Right atrium auricular region (tissue), 2 donors: Measurements from ENCODE around the gene ILK. TPM values are rescaled to one million over a fixed set of nuclear protein-coding genes. Genes with fewer than 3 reads are reported as not detected.

ENCODE experiments used
- DNase-seq: peaks from one replicate; pipeline ENCODE4 v3.0.0-alpha.2; 2019; ENCODE audit warnings: low spot score
- H3K27ac ChIP-seq, 2 donors: fragments of 200-600 bp; sonication (generic); 1 replicate in 1 of 2; 2 replicates in 1 of 2; pipeline ENCODE4 v1.5.1; 2016 to 2019
- H3K27me3 ChIP-seq, 2 donors: fragments of 200-600 bp; sonication (generic); one replicate each; pipeline versions ENCODE4 v1.5.1 to v1.6.0; 2017 to 2019
- H3K36me3 ChIP-seq: fragments of 200-600 bp; sonication (generic); one replicate; pipeline ENCODE4 v1.5.1; 2016
- H3K4me1 ChIP-seq, 2 donors: fragments of 200-600 bp; sonication (generic); one replicate each; pipeline versions ENCODE4 v1.5.1 to v1.6.0; 2017 to 2019
- H3K4me3 ChIP-seq, 2 donors: fragments of 200-600 bp; sonication (generic); 1 replicate in 1 of 2; 2 replicates in 1 of 2; pipeline ENCODE4 v1.5.1; 2017 to 2019; ENCODE audit warnings: mild to moderate bottlenecking in 1 of 2, moderate library complexity in 1 of 2
- H3K9me3 ChIP-seq, 2 donors: fragments of 200-600 bp; sonication (generic); one replicate each; pipeline ENCODE4 v1.5.1; 2019
- total RNA-seq, 2 donors: library from RNA; depleted of rRNA; stranded (reverse); fragments of >200 nt; gene quantifications; one replicate each; pipeline ENCODE4 v1.1.0, GENCODE V29; 2016
- TF ChIP-seq, protein P1 (sequence below), 2 donors: fragments of 200-600 bp; sonication (generic); IDR thresholded peaks; one replicate each; pipeline ENCODE4 v1.5.1; 2019; ENCODE audit warnings: antibody characterized with exemption in 2 of 2

Gene ILK
- total RNA-seq, 2 donors from 2014 or later, result 142 to 193 TPM

DNA sequence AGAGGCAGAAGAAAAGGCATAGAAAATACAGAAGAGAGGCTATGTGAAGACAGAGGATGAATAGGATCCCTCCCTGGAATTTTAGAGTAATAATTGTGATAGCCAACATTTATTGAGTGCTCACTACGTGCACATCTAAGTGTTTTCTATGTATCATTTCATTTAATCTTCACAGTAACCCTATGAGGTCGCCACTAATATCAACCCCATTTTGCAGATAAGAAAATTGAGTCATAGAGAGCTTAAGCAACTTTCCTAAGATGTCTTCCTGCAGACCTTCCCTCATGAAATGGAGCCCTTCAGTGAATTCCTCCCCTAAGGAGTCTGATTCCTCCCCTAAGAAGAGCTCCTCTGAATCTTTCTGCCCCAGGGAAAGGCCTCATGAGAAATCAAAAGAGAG lies 38.2 kb upstream of the ILK start:
- TF ChIP-seq, protein P1, sequence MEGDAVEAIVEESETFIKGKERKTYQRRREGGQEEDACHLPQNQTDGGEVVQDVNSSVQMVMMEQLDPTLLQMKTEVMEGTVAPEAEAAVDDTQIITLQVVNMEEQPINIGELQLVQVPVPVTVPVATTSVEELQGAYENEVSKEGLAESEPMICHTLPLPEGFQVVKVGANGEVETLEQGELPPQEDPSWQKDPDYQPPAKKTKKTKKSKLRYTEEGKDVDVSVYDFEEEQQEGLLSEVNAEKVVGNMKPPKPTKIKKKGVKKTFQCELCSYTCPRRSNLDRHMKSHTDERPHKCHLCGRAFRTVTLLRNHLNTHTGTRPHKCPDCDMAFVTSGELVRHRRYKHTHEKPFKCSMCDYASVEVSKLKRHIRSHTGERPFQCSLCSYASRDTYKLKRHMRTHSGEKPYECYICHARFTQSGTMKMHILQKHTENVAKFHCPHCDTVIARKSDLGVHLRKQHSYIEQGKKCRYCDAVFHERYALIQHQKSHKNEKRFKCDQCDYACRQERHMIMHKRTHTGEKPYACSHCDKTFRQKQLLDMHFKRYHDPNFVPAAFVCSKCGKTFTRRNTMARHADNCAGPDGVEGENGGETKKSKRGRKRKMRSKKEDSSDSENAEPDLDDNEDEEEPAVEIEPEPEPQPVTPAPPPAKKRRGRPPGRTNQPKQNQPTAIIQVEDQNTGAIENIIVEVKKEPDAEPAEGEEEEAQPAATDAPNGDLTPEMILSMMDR (IDR thresholded peaks at IDR 0.05), result no peak
- no peak for DNase-seq
- H3K36me3 ChIP-seq, result no peaks in the 10 kb centered on the region

DNA sequence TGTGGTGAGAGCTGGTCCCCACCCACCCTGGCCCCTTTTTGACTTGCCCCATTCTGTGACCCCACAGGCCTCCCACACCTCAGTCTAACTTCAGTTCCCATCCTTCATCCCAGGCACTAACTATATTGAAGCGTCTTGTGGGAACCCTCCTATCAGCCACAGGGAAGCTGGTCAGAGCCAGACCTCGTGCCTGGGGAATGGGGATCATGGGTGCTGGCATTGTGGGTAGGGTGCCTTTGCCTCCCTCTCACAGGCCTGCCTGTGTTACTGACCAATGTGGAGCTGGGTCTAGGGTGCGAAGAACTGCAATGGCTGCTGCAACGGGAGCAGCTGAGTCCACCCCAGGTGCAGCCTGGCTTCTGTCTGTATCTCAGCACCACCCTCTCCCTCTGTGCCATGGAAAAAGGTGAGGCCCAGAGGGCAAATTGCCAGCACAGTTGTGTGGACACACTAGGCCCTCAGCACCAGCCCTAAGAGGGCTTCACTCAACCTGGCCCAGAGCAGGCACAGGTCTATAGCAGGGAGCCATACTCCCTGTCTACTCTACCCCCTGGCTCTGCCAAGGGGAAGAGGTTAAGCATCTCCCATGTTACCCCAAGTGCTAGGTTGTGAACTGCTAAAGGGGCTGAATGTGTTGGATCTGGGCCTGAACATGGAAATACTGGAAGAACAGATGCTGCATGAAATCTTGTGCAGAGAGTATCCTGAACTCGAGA lies 37.4 kb upstream of the ILK start:
- TF ChIP-seq, protein P1 (IDR thresholded peaks at IDR 0.05), result no peak
- Histone ChIP-seq H3K4me3 (no peak overlapping the region), H3K27ac (no peak overlapping the region), H3K9me3 (no peaks in the 10 kb centered on the region), H3K27me3 (no peaks in the 10 kb centered on the region), H3K4me1 (peaks cover 0 to 9% of the 10 kb centered on the region in 2 donors), H3K36me3 (no peaks in the 10 kb centered on the region)
- DNase-seq, result no peak

More for the DNA sequence above, 38.2 kb upstream of the ILK start:
- no peaks in the 10 kb centered on the region for H3K27me3 ChIP-seq
- H3K27ac ChIP-seq, result no peak overlapping the region
- H3K9me3 ChIP-seq, result no peaks in the 10 kb centered on the region
- peaks cover 0 to 9% of the 10 kb centered on the region in 2 donors for H3K4me1 ChIP-seq
- H3K4me3 ChIP-seq, result no peak overlapping the region

DNA sequence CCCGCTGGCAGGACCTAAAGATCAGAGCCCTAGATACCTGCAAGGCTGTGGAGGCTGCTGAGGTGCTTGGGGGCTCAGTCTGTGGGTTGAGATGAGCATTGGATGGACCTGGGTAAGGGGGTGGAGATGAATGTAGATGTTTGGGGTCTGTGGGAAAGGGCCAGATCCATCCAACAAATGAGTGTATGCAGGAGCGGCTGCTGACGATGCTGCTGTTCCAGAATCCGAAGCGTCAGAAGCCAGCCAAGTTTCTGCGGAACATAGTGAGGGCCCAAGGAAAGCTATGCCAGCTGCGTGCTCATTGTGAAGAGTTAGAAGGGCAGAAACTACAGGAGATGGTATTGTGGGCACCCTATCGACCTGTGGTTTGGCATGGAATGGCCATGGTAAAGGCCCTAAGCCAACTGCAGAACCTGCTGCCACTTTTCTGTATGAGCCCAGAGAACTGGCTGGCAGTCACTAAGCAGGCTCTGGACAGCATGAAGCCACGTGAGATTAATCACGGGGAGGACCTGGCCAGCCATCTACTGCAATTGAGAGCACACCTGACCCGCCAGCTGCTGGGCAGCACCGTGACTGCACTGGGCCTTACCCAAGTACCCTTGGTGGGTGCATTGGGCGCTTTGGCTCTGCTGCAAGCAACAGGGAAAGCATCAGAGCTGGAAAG lies 36.7 kb upstream of the ILK start:
- TF ChIP-seq, protein P1 (IDR thresholded peaks at IDR 0.05), result no peak
- no peak for DNase-seq
- no peak overlapping the region for H3K27ac ChIP-seq

DNA sequence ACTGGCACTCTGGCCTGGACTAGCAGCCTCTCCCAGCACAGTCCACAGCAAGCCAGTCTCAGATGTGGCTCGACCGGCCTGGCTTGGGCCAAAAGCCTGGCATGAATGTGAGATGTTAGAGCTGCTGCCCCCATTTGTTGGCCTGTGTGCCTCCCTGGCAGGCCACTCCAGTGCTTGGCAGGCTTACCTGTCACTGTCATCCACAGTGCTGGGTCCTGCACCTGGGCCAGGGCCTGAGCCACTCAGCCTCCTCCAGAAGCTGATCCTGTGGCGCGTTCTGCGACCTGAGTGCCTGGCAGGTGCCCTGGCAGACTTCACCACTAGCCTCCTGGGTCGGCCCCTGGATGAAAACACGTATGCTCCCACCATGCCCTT lies 36.2 kb upstream of the ILK start:
- Histone ChIP-seq H3K27me3 (no peaks in the 10 kb centered on the region), H3K36me3 (no peaks in the 10 kb centered on the region), H3K4me3 (no peak overlapping the region), H3K9me3 (no peaks in the 10 kb centered on the region), H3K4me1 (peaks cover 0 to 11% of the 10 kb centered on the region in 2 donors), H3K27ac (no peak overlapping the region)
- TF ChIP-seq, protein P1 (IDR thresholded peaks at IDR 0.05), result no peak
- DNase-seq, result no peak

More for the DNA sequence above, 36.7 kb upstream of the ILK start:
- H3K27me3 ChIP-seq, result no peaks in the 10 kb centered on the region
- no peak overlapping the region for H3K4me3 ChIP-seq
- H3K4me1 ChIP-seq, result peaks cover 0 to 11% of the 10 kb centered on the region in 2 donors
- H3K36me3 ChIP-seq, result no peaks in the 10 kb centered on the region
- no peaks in the 10 kb centered on the region for H3K9me3 ChIP-seq

DNA sequence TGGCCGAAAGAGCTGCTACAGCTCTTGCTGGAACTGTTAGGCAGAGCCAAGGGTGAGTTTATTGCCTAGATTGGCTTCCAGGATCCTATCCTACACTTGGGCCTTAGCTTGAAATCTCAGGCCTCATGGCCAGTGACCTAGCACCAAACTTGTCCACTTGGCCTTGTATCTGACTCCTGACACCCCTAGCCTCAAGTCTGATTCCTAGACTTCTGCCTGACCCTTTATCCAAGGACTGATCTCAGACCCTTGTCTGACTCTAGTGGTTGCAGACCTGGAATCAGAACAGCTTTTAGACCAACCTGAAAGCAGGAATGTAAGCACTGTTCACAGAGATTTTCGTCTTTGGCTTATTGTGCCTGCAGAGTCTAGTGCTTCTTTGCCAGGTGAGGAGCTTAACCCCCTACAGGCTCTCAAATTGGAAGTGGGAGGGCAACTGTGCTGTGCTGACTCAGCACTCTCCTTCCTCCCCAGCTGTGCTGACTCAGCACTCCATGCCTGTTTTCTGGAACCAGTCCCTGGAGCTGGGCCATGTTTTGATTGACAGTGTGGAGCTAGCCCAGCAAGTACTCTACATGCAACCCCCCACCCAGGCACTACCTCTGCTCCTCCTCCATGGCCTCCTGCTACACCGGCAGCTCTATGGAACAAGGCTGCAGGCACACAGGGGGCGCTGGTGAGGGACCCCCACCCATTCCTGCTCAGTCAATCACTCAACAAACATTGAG lies 35.2 kb upstream of the ILK start:
- DNase-seq, result no peak
- Histone ChIP-seq H3K9me3 (no peaks in the 10 kb centered on the region), H3K4me1 (peaks cover 0 to 11% of the 10 kb centered on the region in 2 donors), H3K27ac (no peak overlapping the region), H3K36me3 (no peaks in the 10 kb centered on the region), H3K27me3 (no peaks in the 10 kb centered on the region), H3K4me3 (no peak overlapping the region)
- TF ChIP-seq, protein P1 (IDR thresholded peaks at IDR 0.05), result no peak
